HUES6 (cell line): ENCODE data around the gene AGBL1.

Experiments used
- H3K27ac ChIP-seq: 2 replicates; pipeline ENCODE4 v1.7.0; 2013; ENCODE audit warnings: low read depth, mild to moderate bottlenecking, low read length, inconsistent platforms
- H3K27me3 ChIP-seq: 2 replicates; pipeline ENCODE4 v1.6.1; 2013; ENCODE audit warnings: low read length; ENCODE audit not compliant: control insufficient read depth, insufficient read depth
- H3K36me3 ChIP-seq: 2 replicates; pipeline ENCODE4 v1.6.1; 2013; ENCODE audit warnings: low read length; ENCODE audit not compliant: control insufficient read depth, insufficient read depth
- H3K4me1 ChIP-seq: 2 replicates; pipeline ENCODE4 v1.6.1; 2013; ENCODE audit warnings: low read length; ENCODE audit not compliant: control insufficient read depth, insufficient read depth
- H3K4me3 ChIP-seq: 2 replicates; pipeline ENCODE4 v1.5.1; 2013; ENCODE audit warnings: low read depth, low read length
- H3K9ac ChIP-seq: one replicate; pipeline ENCODE4 v1.6.1; 2013; ENCODE audit warnings: mild to moderate bottlenecking, low read length
- H3K9me3 ChIP-seq: 2 replicates; pipeline ENCODE4 v1.6.1; 2013; ENCODE audit warnings: low read depth, low read length; ENCODE audit not compliant: control insufficient read depth, insufficient read depth

Gene AGBL1

DNA sequence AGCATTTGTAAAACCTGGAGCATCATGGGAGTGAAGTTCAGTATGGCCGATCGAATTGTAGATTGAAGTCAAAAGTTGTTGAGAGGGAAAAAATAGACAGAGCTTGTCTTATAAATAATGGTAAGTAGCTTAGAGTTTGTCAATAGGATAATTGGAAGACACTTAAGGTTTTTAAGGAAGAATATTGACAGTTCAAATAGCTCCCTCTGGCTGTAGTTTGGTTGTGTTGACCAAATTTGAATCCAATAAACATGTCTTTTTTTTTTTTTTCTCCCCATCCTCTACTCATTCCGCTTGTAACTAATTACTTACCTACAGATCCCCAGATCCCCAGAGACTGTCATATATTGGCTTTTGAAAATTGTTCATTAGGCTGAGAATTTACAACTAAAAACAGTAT, 677.0 kb downstream of the AGBL1 start:
- H3K36me3 ChIP-seq, result no peaks in the 10 kb centered on the region
- no peaks in the 10 kb centered on the region for H3K27me3 ChIP-seq
- no peak overlapping the region for H3K9ac ChIP-seq
- H3K27ac ChIP-seq, result no peak overlapping the region
- no peaks in the 10 kb centered on the region for H3K9me3 ChIP-seq
- no peaks in the 10 kb centered on the region for H3K4me1 ChIP-seq
- H3K4me3 ChIP-seq, result no peak overlapping the region

DNA sequence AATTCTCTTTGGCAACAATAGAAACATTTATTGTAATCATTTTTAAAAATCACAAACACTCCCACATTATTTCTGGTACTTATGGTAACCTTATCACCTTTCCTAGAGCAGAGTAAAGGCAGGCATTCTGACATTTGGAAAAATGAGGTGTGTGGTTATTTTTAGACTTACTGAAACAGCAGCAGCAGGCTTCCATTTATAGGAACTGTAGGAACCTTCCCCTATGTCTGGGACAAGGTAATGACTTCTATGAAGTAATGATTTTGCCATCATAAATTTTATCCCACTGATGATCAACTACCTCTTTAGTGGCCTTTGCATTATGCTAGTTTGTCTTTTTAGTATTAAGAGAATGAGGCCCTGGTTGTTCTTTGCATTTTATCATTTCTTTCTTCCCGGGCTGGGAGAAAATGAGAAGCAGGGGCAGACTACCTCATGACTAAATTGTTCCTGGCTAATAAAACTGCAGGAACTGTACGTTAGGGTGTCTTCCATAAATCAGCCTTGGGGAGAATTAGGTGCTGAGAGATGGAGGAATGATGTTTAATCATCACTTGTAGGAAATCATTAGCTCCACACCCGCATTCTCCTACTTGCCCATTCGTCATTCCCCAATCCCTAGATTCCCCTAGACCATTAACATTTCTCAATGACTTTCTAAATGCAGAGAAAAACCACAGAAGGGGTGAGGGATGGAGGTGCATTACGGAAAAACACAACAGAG, 680.3 kb downstream of the AGBL1 start:
- Histone ChIP-seq H3K27me3 (no peaks in the 10 kb centered on the region), H3K36me3 (no peaks in the 10 kb centered on the region), H3K4me1 (no peaks in the 10 kb centered on the region)

DNA sequence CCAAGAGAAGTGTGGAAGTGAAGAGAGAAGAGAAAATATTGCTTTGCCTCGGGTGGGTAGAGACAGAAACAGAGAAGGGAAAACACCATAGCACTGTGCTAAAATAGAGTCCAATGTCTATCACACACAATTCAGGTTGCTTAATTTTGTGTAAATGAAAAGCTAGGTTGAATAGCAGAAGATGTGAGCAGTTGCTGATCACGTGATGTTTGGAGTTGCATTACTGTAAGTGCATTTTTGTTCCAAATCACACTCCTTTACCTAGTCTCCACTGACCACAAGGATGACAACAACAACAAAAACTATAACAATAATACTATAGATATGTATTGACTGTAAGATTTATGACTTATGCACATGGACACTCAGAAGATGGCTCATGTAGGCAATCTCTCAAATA, 683.2 kb downstream of the AGBL1 start:
- no peaks in the 10 kb centered on the region for H3K9me3 ChIP-seq

More for the DNA sequence above, 680.3 kb downstream of the AGBL1 start:
- no peaks in the 10 kb centered on the region for H3K9me3 ChIP-seq
- H3K27ac ChIP-seq, result no peak overlapping the region
- H3K4me3 ChIP-seq, result no peak overlapping the region
- H3K9ac ChIP-seq, result no peak overlapping the region

DNA sequence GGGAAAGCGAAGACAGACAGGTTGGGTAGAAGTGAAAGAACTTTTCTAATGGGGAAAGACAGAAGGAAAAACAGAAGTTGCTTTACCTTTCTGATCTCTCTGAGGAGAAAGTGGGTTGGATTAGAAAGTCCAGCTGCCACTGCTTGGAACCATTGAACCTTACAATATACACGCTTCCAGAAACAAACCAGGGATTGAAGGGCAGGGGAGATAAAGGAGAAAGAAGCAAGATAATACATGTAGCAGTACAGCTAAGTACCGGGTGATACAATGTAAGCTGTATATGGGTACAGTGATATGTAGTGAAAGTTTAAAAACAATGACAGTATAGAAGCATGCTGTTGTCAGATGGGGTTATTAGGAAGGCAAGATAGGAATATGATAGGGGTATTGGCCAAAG, 684.4 kb downstream of the AGBL1 start:
- Histone ChIP-seq H3K4me1 (no peaks in the 10 kb centered on the region), H3K27ac (no peak overlapping the region), H3K4me3 (no peak overlapping the region), H3K36me3 (no peaks in the 10 kb centered on the region), H3K9ac (no peak overlapping the region), H3K9me3 (no peaks in the 10 kb centered on the region), H3K27me3 (no peaks in the 10 kb centered on the region)

More for the DNA sequence above, 683.2 kb downstream of the AGBL1 start:
- Histone ChIP-seq H3K27ac (no peak overlapping the region), H3K36me3 (no peaks in the 10 kb centered on the region), H3K4me3 (no peak overlapping the region), H3K4me1 (no peaks in the 10 kb centered on the region), H3K9ac (no peak overlapping the region), H3K27me3 (no peaks in the 10 kb centered on the region)

DNA sequence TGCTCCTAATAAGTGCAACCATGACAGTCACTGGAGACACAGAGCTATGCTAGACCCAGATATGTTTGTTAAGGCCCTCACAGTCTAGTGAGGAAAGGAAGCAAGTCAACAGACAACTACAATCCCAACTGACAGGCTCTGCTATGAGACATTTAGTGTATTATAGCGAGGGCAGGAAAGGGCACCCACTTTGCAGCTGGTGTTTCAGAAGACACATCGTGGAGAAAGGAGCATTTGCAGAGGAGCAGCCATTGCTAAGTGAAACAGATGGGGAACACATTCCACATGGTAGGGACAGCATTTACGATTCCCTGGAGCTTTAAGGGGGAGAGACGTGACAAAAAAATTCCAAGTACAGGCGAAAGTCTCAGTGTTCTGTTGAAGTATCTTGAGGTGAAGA, 685.6 kb downstream of the AGBL1 start:
- Histone ChIP-seq H3K36me3 (no peaks in the 10 kb centered on the region), H3K9ac (no peak overlapping the region), H3K4me3 (no peak overlapping the region), H3K27me3 (no peaks in the 10 kb centered on the region), H3K27ac (no peak overlapping the region), H3K9me3 (no peaks in the 10 kb centered on the region), H3K4me1 (no peaks in the 10 kb centered on the region)

DNA sequence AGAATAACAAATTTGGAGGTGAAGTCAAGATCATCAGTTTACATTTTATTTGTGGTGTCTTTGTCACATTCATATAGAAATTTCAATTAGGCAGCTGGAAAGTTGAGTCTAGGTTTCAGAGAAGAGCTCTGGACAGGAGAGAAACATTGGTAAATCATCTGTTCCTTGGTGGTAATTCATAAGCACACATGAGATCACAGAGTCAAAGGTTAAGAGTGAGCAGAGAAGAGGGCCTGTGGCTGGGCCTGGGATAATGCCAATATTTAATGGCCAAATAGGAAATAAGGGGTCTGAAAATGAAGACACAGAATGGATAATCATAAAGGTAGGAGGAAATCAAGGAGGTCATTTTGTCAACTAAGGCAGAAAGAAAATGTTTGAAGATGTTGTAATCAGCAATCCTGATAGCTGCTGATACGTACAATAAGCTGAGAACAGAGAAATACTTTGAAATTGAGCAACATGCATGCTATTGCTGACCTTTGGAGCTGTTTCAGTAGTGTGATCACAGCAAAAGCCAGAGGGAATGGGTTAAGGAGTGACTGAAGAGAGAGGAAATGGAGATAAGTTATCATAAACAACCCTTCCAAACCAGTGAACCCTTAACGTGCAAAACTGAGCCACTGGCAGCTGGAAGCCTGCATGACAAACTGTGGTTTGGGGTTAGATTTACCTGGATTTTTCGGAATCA, 692.8 kb downstream of the AGBL1 start:
- no peaks in the 10 kb centered on the region for H3K27me3 ChIP-seq
- H3K27ac ChIP-seq, result no peak overlapping the region
- no peaks in the 10 kb centered on the region for H3K4me1 ChIP-seq
- no peak overlapping the region for H3K9ac ChIP-seq
- H3K36me3 ChIP-seq, result no peaks in the 10 kb centered on the region
- H3K9me3 ChIP-seq, result no peaks in the 10 kb centered on the region
- no peak overlapping the region for H3K4me3 ChIP-seq

DNA sequence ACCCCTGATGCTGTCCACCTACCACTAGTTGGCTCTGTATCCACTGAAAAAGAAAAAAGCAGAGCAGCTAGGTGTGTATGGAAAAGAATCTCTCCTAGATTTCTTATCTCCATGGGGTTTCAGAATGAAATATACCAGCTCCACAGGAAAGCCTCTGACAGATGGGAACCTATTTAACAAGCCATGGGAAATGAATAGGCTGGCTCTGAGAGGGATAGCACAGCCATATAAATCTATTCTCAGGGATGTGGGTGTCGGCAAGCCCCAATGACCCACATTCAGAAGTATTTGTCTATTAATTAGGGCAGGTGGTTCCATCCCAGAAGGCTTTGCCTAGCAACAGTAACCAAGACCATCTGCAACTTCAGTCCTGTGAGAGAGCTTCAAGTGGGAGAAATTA, 694.1 kb downstream of the AGBL1 start:
- Histone ChIP-seq H3K9me3 (no peaks in the 10 kb centered on the region), H3K27me3 (no peaks in the 10 kb centered on the region), H3K36me3 (no peaks in the 10 kb centered on the region), H3K4me3 (no peak overlapping the region), H3K9ac (no peak overlapping the region), H3K4me1 (no peaks in the 10 kb centered on the region), H3K27ac (no peak overlapping the region)

DNA sequence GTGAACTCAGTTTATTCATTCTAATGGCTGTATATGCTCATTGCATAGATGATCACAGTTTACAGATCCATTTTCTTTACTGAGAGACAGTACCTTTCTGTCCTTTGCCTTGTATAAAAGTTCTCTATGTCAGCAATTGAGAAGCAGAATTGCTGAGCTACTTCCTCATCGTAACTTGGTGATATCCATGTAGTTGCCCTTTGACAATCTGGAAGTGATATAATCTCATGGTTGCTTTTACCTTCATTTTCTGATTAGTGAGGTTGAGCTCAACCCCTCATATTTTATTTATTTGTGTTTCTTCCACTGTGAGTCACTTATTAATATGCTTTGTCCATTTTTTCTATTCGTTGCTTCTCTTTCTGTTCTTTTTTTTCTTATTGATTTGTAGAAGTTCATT, 696.5 kb downstream of the AGBL1 start:
- Histone ChIP-seq H3K9me3 (no peaks in the 10 kb centered on the region), H3K9ac (no peak overlapping the region), H3K36me3 (no peaks in the 10 kb centered on the region), H3K27ac (no peak overlapping the region), H3K27me3 (no peaks in the 10 kb centered on the region), H3K4me3 (no peak overlapping the region), H3K4me1 (no peaks in the 10 kb centered on the region)

DNA sequence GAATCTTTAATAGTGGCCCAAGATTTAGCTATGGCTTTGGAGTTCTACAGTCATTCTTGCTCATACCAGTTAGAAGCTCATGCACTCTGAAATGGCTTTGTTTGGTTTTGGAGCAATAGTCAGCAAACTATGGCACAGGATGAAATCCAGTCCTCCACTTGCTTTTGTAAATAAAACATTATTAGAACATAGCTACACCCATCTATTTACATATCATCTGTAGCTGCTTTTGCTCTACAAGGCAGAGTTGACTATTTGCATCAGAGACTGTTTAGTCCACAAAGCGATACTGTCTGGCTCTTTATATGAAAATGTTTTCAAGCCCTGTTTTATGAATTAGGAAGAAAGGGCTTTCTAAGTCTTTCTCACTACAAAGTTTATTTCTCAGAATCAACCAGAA, 716.9 kb downstream of the AGBL1 start:
- no peak overlapping the region for H3K4me3 ChIP-seq
- H3K27ac ChIP-seq, result no peak overlapping the region
- no peaks in the 10 kb centered on the region for H3K27me3 ChIP-seq
- no peaks in the 10 kb centered on the region for H3K36me3 ChIP-seq
- no peaks in the 10 kb centered on the region for H3K4me1 ChIP-seq
- no peak overlapping the region for H3K9ac ChIP-seq
- no peaks in the 10 kb centered on the region for H3K9me3 ChIP-seq

DNA sequence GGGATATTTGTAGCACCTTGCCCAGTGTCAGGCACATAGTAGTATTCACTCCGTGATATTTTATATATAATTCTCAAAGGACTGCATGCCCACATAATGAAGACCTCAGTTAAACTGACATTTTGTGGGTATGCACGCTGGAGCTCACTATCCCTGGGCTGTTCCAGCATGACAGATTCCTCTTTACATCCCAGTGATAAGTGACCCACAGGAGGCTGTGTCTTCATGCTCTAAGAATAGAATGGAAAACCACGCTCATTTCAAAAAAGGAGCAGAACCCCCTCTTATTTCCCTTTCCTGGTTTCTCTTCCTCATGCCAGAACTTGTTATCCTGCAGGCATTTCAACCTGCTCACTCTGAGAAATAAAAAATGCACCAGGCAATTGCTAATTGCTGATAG, 717.5 kb downstream of the AGBL1 start:
- H3K9me3 ChIP-seq, result no peaks in the 10 kb centered on the region
- no peaks in the 10 kb centered on the region for H3K4me1 ChIP-seq

DNA sequence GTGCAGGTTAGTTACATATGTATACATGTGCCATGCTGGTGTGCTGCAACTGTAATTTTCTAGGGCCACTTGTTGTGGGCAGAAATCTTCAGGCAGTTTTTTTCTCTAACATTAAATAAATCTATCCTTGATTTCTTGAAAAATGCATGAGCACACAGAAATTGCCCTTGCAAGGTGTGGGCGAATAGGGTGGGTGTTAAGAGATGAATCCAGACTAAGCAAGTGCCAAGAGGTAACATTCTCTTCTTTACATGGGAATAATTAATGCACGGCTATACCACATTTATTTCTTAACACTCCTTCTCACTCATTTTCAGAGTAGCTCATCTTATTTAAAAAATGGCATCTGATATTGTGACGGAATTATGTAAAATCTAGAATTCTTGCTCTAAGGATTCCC, 719.6 kb downstream of the AGBL1 start:
- Histone ChIP-seq H3K27me3 (no peaks in the 10 kb centered on the region), H3K9me3 (no peaks in the 10 kb centered on the region)

More for the DNA sequence above, 717.5 kb downstream of the AGBL1 start:
- Histone ChIP-seq H3K36me3 (no peaks in the 10 kb centered on the region), H3K27me3 (no peaks in the 10 kb centered on the region), H3K27ac (no peak overlapping the region), H3K4me3 (no peak overlapping the region), H3K9ac (no peak overlapping the region)

More for the DNA sequence above, 719.6 kb downstream of the AGBL1 start:
- no peak overlapping the region for H3K4me3 ChIP-seq
- H3K9ac ChIP-seq, result no peak overlapping the region
- H3K4me1 ChIP-seq, result no peaks in the 10 kb centered on the region
- H3K27ac ChIP-seq, result no peak overlapping the region
- H3K36me3 ChIP-seq, result no peaks in the 10 kb centered on the region
